Measurements from ENCODE around the gene MCM8. TPM values are rescaled to one million over a fixed set of nuclear protein-coding genes. Genes with fewer than 3 reads are reported as not detected.

The MCM8 gene
- total RNA-seq, 6 donors from 2014 or later, result 2.9 to 7.5 (median 3.9) TPM

DNA sequence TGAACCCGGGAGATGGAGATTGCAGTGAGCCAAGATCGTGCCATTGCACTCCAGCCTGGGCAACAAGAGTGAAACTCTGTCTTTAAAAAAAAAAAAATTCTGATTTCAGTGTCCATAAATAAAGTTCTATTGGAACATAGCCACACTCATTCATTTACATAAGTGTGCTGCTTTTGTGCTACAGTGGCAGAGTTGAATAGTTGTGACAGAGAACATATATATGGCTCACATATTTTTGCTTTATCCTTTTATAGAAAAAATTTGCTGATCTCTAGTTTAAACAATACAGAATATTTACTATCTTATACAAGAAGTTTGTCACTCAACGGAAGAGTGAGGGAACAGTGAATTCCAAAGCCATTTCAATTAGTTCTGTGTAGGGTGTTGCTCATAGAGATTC, 18.0 kb downstream of the MCM8 start:
- H3K36me3 ChIP-seq, result peaks cover 0 to 31% (median 10%) of the 10 kb centered on the region in 4 donors
- TF ChIP-seq POLR2A (IDR thresholded peaks at IDR 0.05), result no peak
- TF ChIP-seq POLR2AphosphoS5 (IDR thresholded peaks at IDR 0.05), result no peak
- TF ChIP-seq, protein P1, sequence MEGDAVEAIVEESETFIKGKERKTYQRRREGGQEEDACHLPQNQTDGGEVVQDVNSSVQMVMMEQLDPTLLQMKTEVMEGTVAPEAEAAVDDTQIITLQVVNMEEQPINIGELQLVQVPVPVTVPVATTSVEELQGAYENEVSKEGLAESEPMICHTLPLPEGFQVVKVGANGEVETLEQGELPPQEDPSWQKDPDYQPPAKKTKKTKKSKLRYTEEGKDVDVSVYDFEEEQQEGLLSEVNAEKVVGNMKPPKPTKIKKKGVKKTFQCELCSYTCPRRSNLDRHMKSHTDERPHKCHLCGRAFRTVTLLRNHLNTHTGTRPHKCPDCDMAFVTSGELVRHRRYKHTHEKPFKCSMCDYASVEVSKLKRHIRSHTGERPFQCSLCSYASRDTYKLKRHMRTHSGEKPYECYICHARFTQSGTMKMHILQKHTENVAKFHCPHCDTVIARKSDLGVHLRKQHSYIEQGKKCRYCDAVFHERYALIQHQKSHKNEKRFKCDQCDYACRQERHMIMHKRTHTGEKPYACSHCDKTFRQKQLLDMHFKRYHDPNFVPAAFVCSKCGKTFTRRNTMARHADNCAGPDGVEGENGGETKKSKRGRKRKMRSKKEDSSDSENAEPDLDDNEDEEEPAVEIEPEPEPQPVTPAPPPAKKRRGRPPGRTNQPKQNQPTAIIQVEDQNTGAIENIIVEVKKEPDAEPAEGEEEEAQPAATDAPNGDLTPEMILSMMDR (IDR thresholded peaks at IDR 0.05), result no peak
- no peak for TF ChIP-seq EP300 (IDR thresholded peaks at IDR 0.05)

DNA sequence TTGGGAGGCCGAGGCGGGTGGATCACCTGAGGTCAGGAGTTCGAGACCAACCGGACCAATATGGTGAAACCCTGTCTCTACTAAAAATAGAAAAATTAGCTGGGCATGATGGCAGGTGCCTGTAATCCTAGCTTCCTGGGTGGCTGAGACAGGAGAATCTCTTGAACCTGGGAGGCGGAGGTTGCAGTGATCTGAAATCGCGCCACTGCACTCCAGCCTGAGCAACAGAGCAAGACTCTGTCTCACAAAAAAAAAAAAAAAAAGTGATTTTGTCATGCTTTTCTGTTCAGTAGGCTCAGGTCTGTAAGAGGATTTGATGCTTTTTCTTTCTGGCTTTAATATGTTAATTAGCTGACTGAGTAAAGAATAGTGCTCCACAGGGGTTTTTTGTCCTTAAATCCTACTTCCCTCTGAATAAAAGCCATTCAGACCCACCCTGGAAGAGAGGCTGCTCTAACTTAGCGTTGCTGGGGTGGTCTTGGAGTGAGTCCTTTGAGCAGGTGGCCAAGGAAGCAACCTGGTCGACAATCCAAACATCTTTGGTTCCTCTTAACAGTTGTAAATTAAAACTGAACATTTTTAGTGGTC, 19.0 kb downstream of the MCM8 start:
- no peak overlapping the region for H3K4me3 ChIP-seq
- no peaks in the 10 kb centered on the region for H3K4me1 ChIP-seq
- no peak for ATAC-seq (ENCODE audit: low FRiP score in 2 of 2)
- no peaks in the 10 kb centered on the region for H3K9me3 ChIP-seq
- TF ChIP-seq EP300 (IDR thresholded peaks at IDR 0.05) (no peak), POLR2AphosphoS5 (IDR thresholded peaks at IDR 0.05) (no peak), POLR2A (IDR thresholded peaks at IDR 0.05) (no peak)
- TF ChIP-seq, protein P1 (IDR thresholded peaks at IDR 0.05), result no peak
- WGBS, 2 donors, result 87% methylated on average over 9 of the region's 9 CpGs
- no peaks in the 10 kb centered on the region for H3K27me3 ChIP-seq
- peaks cover 0 to 27% (median 10%) of the 10 kb centered on the region in 4 donors for H3K36me3 ChIP-seq
- no peak overlapping the region for H3K27ac ChIP-seq
- no peak for DNase-seq

More for the DNA sequence above, 18.0 kb downstream of the MCM8 start:
- ATAC-seq (ENCODE audit: low FRiP score in 2 of 2) (no peak), DNase-seq (no peak)
- H3K9me3 ChIP-seq, result no peaks in the 10 kb centered on the region
- H3K4me1 ChIP-seq, result no peaks in the 10 kb centered on the region
- H3K27ac ChIP-seq, result no peak overlapping the region
- 94 to 100% methylated on average over 3 of the region's 3 CpGs for WGBS, 2 donors
- no peak overlapping the region for H3K4me3 ChIP-seq
- no peaks in the 10 kb centered on the region for H3K27me3 ChIP-seq

- DNase-seq (no peak), ATAC-seq (ENCODE audit: low FRiP score in 2 of 2) (no peak)
- no peak overlapping the region for H3K4me3 ChIP-seq
- no peaks in the 10 kb centered on the region for H3K27me3 ChIP-seq
- H3K4me1 ChIP-seq, result no peaks in the 10 kb centered on the region
- H3K36me3 ChIP-seq, result peaks cover 0 to 25% (median 10%) of the 10 kb centered on the region in 4 donors
- H3K9me3 ChIP-seq, result no peaks in the 10 kb centered on the region
- TF ChIP-seq, protein P1 (IDR thresholded peaks at IDR 0.05), result no peak
- no peak for TF ChIP-seq EP300 (IDR thresholded peaks at IDR 0.05)
- TF ChIP-seq POLR2AphosphoS5 (IDR thresholded peaks at IDR 0.05), result no peak
- TF ChIP-seq POLR2A (IDR thresholded peaks at IDR 0.05), result no peak
- H3K27ac ChIP-seq, result no peak overlapping the region
Observed at GRCh38 chr20:5969940-5970339, 19.5 kb downstream of the MCM8 start.

- no peak for ATAC-seq (ENCODE audit: low FRiP score in 2 of 2)
- H3K4me1 ChIP-seq, result no peaks in the 10 kb centered on the region
- no peak for DNase-seq
- no peak overlapping the region for H3K4me3 ChIP-seq
- 93 to 94% methylated on average over 2 of the region's 2 CpGs for WGBS, 2 donors
- no peaks in the 10 kb centered on the region for H3K27me3 ChIP-seq
- no peak for TF ChIP-seq POLR2A (IDR thresholded peaks at IDR 0.05)
- no peak for TF ChIP-seq POLR2AphosphoS5 (IDR thresholded peaks at IDR 0.05)
- no peak for TF ChIP-seq EP300 (IDR thresholded peaks at IDR 0.05)
- TF ChIP-seq, protein P1 (IDR thresholded peaks at IDR 0.05), result no peak
- H3K36me3 ChIP-seq, result peaks cover 0 to 25% (median 9%) of the 10 kb centered on the region in 4 donors
- H3K27ac ChIP-seq, result no peak overlapping the region
- no peaks in the 10 kb centered on the region for H3K9me3 ChIP-seq
Observed at GRCh38 chr20:5970381-5970780, 19.9 kb downstream of the MCM8 start.

- Histone ChIP-seq H3K27me3 (no peaks in the 10 kb centered on the region), H3K36me3 (peaks cover 0 to 25% (median 9%) of the 10 kb centered on the region in 4 donors), H3K9me3 (no peaks in the 10 kb centered on the region), H3K4me1 (no peaks in the 10 kb centered on the region), H3K27ac (no peak overlapping the region), H3K4me3 (no peak overlapping the region)
- ATAC-seq (ENCODE audit: low FRiP score in 2 of 2), result no peak
- DNase-seq, result no peak
- TF ChIP-seq EP300 (IDR thresholded peaks at IDR 0.05), result no peak
- TF ChIP-seq, protein P1 (IDR thresholded peaks at IDR 0.05), result no peak
Observed at GRCh38 chr20:5971203-5971602, 20.8 kb downstream of the MCM8 start.

All from upper lobe of left lung (tissue), 6 donors.